CD4-positive, alpha-beta T cell treated with Interleukin-10 for 1 hour (primary cell): ENCODE measurements around the gene MAGI2.
"Not testable (repeated sequence)": the region's sequence is repeated elsewhere in the genome, so short reads cannot be mapped to it uniquely, and the experiment has no call there.

Source experiments
- DNase-seq: peaks from one replicate; pipeline ENCODE4 v3.0.0-alpha.2; 2020

The MAGI2 gene

DNA sequence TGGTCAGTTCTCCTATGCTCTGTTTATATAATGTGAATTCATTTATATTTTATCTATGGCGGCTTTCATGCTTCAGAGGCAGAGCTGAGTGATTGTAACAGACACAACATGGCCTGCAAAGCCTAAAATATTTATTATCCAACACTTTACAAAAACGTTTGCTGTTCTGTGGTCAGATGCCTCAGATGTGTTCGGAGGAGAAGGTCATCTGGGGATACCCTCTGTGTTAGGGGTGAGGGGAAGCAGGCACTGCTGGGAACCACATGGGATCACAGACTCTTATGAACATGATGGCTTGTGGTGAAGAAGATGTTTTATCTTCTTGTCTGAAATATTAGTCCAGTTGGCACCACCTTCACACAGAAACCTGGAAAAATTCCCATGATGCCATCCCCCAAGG lies 1451.4 kb downstream of the MAGI2 start:
- no peak for DNase-seq

GRCh38 chr7:77999168-77999567 lies 1454.3 kb downstream of the MAGI2 start:
- DNase-seq = not testable (repeated sequence)

GRCh38 chr7:77995717-77996116 lies 1457.8 kb downstream of the MAGI2 start:
- no peak for DNase-seq

GRCh38 chr7:77993838-77994237 lies 1459.6 kb downstream of the MAGI2 start:
- no peak for DNase-seq

GRCh38 chr7:77991656-77992055 lies 1461.8 kb downstream of the MAGI2 start:
- DNase-seq = no peak

DNA sequence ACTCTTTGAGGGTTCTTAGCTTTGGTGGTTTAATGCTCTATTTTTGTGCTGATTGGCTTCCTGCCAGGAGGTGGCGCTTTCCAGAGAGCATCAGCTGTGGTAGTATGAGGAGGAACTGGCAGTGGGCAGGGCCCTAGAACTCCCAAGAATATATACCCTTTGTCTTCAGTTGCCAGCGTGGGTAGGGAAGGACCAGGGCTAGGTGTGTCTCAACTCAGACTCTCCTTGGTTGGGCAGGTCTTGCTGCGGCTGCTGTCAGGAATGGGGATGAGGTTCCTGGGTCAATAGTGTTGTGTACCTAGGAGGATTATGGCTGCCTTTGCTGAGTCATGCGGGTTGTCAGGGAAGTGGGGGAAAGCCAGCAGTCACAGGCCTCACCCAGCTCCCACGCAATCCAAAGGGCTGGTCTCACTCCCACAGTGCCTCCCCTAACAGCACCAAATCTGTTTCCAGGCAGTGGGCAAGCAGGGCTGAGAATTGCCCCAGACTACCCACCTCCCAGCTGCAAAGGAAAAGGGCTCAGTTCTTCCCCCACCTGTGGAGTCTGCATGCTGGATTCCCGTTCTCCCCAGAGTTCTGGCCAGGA lies 1463.4 kb downstream of the MAGI2 start:
- peak; percentile 2 for DNase-seq

DNA sequence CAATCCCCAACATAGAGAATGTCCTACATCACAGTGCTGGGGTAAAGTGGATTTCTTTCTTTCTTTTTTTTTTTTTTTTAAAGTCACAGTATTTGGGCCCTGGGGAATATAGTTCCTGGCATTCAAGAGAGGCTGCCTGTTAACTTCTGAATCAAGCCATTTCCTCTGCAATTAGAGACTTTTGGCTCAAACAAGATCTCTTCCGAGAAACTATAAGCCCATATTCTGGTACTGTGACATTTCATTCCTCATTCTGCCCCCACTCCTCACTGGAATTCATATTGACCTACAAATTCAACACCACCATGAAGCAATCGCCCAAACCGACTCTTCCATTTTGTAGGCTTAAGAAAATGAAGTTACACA lies 1467.5 kb downstream of the MAGI2 start:
- DNase-seq = no peak

GRCh38 chr7:77985232-77985973 lies 1468.1 kb downstream of the MAGI2 start:
- DNase-seq = no peak

- no peak for DNase-seq
Observed at GRCh38 chr7:77983973-77984372, 1469.5 kb downstream of the MAGI2 start.

DNA sequence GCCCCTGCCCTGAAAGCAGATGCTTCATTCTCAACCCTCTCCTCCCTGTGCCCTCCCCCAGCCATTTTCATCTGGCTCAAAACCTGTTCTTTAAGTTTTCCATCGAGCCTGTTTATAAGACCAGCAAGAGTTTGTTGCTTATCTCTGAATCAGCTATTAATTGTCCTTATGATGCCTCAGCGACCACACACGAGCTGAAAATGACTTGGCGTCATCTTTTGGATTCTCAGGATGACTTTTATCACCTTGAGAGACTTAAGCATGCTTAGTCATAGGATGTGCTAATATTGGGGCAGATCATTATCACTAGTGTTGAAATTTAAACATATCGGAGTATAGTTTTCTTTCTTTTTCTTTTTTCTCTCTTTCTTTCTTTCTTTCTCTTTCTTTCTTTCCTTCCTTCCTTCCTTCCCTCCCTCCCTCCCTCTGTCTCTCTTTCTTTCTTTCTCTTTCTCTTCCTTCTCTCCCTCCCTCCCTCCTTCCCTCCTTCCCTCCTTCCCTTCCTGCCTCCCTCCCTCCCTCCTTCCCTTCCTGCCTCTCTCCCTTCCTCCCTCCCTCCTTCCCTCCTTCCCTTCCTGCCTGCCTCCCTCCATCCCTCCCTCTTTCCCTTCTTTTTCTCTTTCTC lies 1470.4 kb downstream of the MAGI2 start:
- DNase-seq = no peak

DNA sequence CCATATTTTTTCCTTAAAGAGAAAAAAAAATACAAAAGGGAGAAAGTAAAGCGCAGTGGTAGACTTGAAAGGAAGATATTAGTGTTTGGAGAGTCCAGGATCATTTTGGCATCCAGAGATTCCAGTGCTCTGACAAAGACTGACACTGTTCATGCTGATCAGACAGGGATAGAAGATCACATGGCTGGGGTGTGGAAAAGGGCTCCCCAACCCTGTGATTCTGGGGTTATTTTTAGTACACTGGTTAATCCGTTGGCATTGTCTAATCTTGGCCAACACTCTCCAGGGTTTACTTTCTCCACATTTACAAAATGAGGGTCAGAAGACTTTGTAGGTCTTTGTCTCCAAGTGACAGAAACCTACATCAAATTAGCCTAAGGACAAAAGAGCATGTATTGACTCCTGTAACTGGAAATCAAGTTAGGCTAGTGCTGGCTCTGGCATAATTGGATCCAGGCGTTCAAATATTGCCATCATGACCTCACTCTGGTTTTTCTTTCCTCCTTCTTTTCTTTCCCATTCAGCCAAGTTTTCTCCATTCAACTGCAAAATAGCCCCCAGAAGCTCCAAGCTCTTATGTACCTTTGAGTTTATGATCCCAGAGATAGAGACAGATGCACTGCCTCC lies 1473.3 kb downstream of the MAGI2 start:
- DNase-seq = no peak

DNA sequence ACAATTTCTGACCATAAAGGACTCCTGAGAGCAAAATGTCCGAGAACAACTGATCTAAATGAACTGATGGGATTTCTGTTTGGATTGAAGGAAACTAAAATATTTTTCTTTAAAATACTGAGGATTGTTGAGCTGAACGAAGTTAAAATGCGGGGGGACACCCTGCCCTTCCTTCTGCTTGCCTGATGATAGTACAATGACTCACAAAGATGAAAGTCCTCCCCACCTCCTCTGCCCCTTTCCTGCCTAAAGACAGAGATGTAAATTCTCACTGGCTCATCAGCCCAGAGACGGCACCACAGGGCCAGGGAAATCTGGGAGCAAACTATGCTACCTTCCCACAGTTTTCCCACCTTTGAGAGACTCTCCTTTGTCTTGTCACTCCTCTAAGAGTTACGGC lies 1474.2 kb downstream of the MAGI2 start:
- no peak for DNase-seq

- no peak for DNase-seq
Observed at GRCh38 chr7:77975672-77976480, 1477.6 kb downstream of the MAGI2 start.

- no peak for DNase-seq
Observed at GRCh38 chr7:77971726-77972125, 1481.7 kb downstream of the MAGI2 start.

DNA sequence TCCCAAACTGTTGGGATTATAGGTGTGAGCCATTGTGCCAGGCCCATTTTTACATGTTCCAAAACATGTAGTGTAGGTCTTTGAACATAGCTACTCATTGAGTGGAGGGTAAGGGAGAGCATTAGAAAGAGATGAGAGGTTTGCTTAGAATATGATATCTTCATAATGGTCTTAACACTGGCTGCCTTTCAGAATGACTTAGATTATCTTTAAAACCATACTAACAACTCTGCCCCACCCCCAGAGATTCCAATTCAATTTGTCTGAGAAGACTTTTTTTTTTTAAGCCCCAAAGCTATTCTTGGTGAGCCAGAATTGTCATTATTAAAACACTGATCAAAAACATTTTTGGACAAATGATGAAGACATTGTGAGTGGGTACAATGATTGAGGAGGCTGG lies 1486.0 kb downstream of the MAGI2 start:
- no peak for DNase-seq
